ENCODE measurements around the gene ZNF277.

DNA sequence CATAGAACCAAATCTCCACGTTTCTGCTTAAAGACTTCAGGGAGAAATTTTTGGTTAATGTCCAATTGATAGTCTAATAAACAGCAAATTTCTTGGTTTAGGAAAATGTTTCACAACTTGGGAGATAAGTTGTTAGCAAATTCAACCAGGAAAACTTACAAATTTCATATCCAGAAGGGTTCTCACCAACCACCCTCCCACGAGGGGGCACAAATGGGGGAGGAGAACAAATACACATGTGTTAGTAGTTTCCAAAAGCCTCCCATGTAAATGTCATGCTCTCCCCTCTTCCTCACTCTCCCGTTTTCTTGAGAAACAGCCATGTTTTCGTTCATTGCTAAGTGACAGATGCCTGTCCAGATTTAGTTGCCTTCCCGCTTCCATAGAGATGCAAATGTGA, 10.8 kb upstream of the ZNF277 start:
- TF ChIP-seq, protein P1, sequence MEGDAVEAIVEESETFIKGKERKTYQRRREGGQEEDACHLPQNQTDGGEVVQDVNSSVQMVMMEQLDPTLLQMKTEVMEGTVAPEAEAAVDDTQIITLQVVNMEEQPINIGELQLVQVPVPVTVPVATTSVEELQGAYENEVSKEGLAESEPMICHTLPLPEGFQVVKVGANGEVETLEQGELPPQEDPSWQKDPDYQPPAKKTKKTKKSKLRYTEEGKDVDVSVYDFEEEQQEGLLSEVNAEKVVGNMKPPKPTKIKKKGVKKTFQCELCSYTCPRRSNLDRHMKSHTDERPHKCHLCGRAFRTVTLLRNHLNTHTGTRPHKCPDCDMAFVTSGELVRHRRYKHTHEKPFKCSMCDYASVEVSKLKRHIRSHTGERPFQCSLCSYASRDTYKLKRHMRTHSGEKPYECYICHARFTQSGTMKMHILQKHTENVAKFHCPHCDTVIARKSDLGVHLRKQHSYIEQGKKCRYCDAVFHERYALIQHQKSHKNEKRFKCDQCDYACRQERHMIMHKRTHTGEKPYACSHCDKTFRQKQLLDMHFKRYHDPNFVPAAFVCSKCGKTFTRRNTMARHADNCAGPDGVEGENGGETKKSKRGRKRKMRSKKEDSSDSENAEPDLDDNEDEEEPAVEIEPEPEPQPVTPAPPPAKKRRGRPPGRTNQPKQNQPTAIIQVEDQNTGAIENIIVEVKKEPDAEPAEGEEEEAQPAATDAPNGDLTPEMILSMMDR (IDR thresholded peaks at IDR 0.05; ENCODE audit: low read depth, low read length, poor library complexity, severe bottlenecking) = no peak
- no peak for TF ChIP-seq EZH2phosphoT487 (IDR thresholded peaks at IDR 0.05; ENCODE audit: borderline replicate concordance, low read length)

Measured in DOHH2 (cell line).